CD4-positive, alpha-beta T cell treated with Interleukin-4 for 1 hour (primary cell): Measurements from ENCODE around the gene SLC2A1.

Experiments
- DNase-seq, 2 donors: peaks; one replicate each; pipeline ENCODE4 v3.0.0-alpha.2; 2020 to 2022

Gene SLC2A1

DNA sequence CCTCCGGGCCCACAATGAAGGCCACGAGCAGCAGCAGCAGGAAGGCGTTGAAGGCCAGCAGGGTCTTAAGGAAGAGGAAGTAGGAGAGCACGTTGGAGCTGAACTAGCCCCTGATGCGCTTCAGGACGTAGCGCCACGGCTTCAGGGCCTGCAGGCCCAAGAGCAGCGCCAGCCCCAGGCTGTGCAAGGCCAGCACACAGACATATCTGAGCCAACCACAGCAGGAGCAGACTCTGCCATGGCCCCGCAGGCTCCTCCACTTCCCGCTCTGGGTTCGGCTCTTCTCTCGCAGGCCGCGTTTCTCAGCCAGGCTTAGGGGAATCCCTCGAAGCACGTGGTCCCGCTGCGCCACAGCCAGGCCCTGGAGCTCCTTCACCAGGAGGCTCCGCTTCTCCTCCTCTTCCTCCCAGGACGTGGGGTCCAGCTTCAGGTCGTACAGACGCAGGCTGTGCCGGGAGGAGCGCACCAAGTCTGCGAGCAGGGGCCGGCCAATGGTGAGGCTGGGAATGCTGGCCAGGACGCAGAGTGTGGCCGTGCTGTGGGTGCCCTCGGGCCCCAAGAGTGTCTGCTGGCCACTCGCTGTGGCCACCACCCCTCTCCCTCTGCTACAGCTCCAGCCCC, 70.5 kb downstream of the SLC2A1 start:
- no peak for DNase-seq

DNA sequence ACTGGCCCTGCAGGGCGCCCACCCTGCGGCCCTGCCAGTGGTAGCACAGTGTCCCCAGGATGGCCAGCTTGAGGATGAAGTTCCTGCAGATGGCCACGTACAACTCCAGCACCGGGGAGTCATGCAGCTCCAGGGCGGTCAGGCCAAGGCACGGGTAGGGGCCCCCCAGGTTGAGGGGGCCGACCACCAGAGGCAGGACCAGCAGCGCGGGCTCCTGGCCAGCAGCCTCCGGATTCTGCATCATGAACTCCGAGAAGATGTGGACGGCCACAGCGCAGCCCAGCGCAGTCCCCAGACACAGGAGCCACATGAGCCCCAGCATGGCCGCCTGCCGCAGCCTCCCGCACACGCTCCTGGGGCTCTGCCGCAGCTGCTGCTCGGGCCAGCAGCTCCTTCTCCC, 71.3 kb downstream of the SLC2A1 start:
- DNase-seq = no peak

DNA sequence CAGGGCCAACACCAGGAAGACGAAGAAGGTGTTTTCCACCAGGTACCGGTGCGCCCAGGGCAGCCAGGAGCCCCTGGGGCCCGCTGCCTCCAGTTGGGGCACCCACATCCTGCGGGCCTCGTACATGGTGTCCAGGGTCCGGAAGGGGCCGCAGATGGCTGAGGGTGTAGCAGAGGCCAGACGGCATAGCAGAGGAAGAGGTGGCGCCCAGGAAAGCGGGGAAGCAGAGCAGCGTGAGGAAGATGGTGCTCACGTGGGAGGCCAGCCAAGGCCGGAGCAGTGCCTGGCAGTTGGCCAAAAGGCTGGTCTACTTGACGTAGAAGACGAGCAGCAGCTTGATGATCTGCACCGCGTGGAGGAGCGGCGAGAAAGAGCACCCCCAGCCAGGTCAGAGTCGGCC, 71.9 kb downstream of the SLC2A1 start:
- no peak for DNase-seq

DNA sequence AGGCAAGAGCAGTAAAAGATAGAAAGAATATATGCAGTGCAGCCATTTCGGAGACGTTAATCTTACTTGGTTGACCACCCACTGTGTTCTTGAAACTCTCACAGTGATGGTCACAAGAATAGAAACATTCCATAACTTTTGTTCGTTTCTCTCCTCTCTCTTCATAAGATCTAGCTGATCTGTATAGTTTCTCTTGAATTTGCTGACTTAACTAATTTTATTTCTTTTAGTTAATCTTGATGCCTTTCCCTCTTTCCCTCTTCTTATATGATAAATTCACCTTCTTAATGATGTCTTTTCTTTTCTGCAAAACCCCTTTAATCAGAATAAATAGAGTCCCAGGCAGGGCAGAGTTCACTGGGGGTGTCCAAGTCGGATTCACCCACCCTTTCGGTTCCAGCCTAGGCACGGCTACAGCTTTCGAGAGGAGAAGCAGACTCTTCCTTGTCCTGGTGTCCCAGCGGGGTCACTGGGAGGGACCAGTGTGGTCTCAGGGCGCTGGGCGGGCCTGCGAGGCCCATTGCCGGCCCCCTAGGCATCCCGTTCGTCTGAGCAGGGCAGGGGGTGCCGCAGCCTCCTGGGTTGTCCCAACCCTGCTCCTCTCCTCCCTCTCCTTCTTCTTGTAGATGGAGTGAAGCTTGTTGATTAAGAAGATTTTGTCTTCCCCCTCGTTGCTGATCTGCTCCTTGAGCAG, 72.5 kb downstream of the SLC2A1 start:
- DNase-seq = no peak

DNA sequence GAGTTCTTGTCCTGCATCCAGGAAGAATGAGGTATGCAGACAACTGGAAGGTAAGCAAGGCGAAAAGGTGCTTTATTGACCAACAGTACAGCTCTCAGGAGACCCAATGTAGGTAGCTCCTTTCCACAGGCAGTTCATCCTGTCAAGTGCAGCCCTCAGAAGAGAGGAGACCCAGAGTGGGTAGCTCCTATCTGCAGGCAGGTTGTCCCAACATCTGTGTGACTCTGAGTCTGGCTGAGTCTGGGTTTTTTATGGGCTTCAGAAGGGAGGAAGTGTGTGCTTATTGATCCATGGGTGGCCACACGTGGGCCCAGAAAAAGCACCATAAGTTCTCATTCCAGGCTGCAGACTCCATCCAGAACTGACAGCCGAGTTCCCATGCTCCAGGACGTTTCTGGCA, 78.3 kb downstream of the SLC2A1 start:
- no peak for DNase-seq

DNA sequence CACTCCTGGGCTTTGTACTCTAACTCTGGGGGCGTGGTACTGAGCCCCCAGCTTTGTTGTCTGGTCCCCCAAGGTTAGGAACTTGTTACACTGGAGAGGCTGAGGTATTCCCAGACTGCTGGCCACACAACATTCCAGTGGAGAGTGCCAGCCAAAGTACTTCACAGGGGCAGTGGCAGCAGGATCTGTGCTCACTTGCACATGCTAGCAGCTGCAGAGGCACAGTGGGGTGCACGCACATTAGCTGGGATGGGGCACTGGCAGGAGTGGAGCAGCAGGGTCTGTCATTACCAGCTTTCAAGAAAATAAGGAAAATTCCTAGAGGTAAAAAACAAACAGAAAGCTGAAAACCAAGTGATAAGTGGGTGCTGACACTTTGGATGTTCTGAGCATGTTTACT, 81.3 kb downstream of the SLC2A1 start:
- DNase-seq = no peak

DNA sequence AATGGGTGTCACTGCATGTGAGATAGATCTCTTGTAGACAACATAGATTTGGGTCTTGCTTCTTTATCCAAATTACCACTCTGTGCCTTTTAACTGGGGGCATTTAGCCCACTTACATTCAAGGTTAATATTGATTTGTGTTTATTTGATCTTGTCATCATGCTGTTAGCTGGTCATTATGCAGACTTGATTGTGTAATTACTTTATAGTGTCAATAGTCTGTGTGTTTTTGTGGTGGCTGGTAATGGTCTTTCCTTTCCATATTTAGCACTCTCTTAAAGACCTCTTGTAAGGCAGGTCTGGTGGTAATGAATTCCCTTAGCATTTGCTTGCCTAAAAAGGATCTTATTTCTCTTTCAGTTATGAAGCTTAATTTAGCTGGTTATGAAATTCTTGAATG, 82.7 kb downstream of the SLC2A1 start:
- DNase-seq = no peak
